Cerebellar nuclear complex (tissue), 1 donor: ENCODE data around the gene NEK3.
"Not testable (repeated sequence)": the region's sequence is repeated elsewhere in the genome, so short reads cannot be mapped to it uniquely, and the experiment has no call there.

Experiments
- DNase-seq, 2 experiments: peaks; one replicate each; lab custom pipeline; 2025; lab: John Stamatoyannopoulos, UW

NEK3 gene

GRCh38 chr13:52159159-52159982 is at the start of gene NEK3:
Gene NEK3 (minus strand): TSS chr13:52159597. CDS start chr13:52156191, 3,406 bp downstream.
- DNase-seq, result no peak

GRCh38 chr13:52208384-52208783 is 49.0 kb upstream of the NEK3 start:
- DNase-seq, result not testable (repeated sequence)

- not testable (repeated sequence) for DNase-seq
Observed at GRCh38 chr13:52207896-52208295, 48.5 kb upstream of the NEK3 start.

- not testable (repeated sequence) for DNase-seq
Observed at GRCh38 chr13:52207337-52207736, 47.9 kb upstream of the NEK3 start.

GRCh38 chr13:52204546-52204945 is 45.1 kb upstream of the NEK3 start:
- DNase-seq, result not testable (repeated sequence)

GRCh38 chr13:52203864-52204263 is 44.5 kb upstream of the NEK3 start:
- not testable (repeated sequence) for DNase-seq

GRCh38 chr13:52202506-52202905 is 43.1 kb upstream of the NEK3 start:
- not testable (repeated sequence) for DNase-seq

GRCh38 chr13:52201439-52202193 is 42.2 kb upstream of the NEK3 start:
- not testable (repeated sequence) for DNase-seq

GRCh38 chr13:52195401-52195837 is 36.0 kb upstream of the NEK3 start:
- no peak for DNase-seq

- peak in 1 of 2 experiments; percentile 55 for DNase-seq
Observed at GRCh38 chr13:52194184-52194868, 34.9 kb upstream of the NEK3 start.

- DNase-seq, result not testable (repeated sequence)
Observed at GRCh38 chr13:52193587-52194183, 34.3 kb upstream of the NEK3 start.

- DNase-seq, result not testable (repeated sequence)
Observed at GRCh38 chr13:52187424-52188187, 28.2 kb upstream of the NEK3 start.

- DNase-seq, result no peak
Observed at GRCh38 chr13:52187029-52187423, 27.6 kb upstream of the NEK3 start.

- DNase-seq, result not testable (repeated sequence)
Observed at GRCh38 chr13:52181316-52181954, 22.0 kb upstream of the NEK3 start.

GRCh38 chr13:52179925-52180324 is 20.5 kb upstream of the NEK3 start:
- no peak for DNase-seq

- no peak for DNase-seq
Observed at GRCh38 chr13:52177276-52177675, 17.9 kb upstream of the NEK3 start.

- DNase-seq, result not testable (repeated sequence)
Observed at GRCh38 chr13:52173970-52174369, 14.6 kb upstream of the NEK3 start.

- no peak for DNase-seq
Observed at GRCh38 chr13:52173373-52173772, 14.0 kb upstream of the NEK3 start.

GRCh38 chr13:52171686-52172085 is 12.3 kb upstream of the NEK3 start:
- DNase-seq, result not testable (repeated sequence)

- not testable (repeated sequence) for DNase-seq
Observed at GRCh38 chr13:52170828-52171391, 11.5 kb upstream of the NEK3 start.
